Activated naive CD8-positive, alpha-beta T cell treated with anti-CD3 and anti-CD28 coated beads, Interleukin-2, amount 50 U/mL, for 24 hours (primary cell): ENCODE results near the gene CMTM4.
A peak's percentile ranks its signal among the peaks of the same experiment; 100 is the strongest.

Source experiments
- ATAC-seq: fragments of 150-1000 bp; cut with Tn5 transposase; one replicate; pipeline ENCODE4 v1.10.0; 2021
- DNase-seq: peaks from one replicate; pipeline ENCODE4 v3.0.0; 2021
- H3K27ac Mint-ChIP-seq: one replicate; pipeline ENCODE4 v1.8.0; 2021; ENCODE audit warnings: mild to moderate bottlenecking, mixed read lengths
- H3K27me3 Mint-ChIP-seq: one replicate; pipeline ENCODE4 v1.8.0; 2021; ENCODE audit warnings: mixed read lengths
- H3K36me3 Mint-ChIP-seq: one replicate; pipeline ENCODE4 v1.8.0; 2021; ENCODE audit warnings: low read depth, mixed read lengths
- H3K4me1 Mint-ChIP-seq: one replicate; pipeline ENCODE4 v1.8.0; 2021; ENCODE audit warnings: mixed read lengths
- H3K4me3 Mint-ChIP-seq: one replicate; pipeline ENCODE4 v1.8.0; 2021; ENCODE audit warnings: mild to moderate bottlenecking, moderate library complexity, mixed read lengths
- H3K9me3 Mint-ChIP-seq: one replicate; pipeline ENCODE4 v1.8.0; 2021; ENCODE audit warnings: mixed read lengths

Gene CMTM4

DNA sequence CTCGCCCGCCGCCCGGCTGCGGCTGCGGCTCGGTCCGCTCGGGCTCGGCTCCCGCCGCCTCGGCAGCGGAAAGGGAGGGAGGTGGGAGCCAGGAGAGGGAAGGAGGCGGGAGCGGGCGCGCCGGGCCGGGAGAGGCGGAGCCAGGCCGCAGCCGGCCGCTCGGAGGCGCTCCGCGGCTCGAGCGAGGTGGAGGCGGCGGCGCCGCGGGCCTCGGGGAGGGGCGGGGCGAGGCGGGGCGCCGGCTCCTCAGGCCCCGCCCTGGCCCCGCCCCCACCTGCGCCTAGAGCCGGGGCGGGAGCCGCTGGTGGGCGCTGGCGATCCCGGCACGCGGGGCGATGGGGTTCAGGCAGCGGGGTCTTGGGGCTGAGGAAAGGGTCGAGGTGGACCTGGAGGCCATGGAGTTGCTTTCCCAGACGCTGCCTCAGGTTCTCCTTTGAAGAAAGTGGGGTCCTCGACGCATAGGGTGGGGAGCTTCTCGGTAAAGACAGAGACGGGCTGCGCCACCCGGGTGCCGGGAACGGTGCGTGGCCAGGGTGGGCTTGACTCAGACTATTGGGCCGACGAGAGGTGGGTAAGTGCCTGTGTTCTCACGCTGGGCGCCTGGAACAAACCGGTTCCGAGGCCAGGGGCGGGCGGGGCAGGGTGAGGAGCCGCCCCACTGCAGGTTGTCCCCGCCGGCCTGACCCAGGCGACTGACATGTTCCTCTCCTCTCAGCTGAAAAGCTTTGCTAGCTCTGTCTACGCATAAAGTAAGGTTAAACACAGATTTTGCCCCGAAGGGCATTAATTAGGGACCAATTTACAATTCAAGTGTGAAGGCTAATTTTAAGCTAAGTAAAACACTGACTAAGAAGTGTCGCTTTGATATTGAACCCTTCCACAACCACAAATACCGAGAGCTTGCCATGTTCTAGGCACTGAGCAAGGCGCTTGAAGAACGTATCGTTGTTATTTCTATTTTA lies at the start of gene CMTM4:
CMTM4 (minus strand) TSS at position 75 of the 962 bp plus-strand sequence. CDS start 218 bp downstream, outside the sequence.
- DNase-seq: peak; percentile 78
- Mint-ChIP-seq H3K27me3 (peaks cover 27% of the 10 kb centered on the region), H3K36me3 (no peaks in the 10 kb centered on the region), H3K4me1 (peaks cover 14% of the 10 kb centered on the region), H3K27ac (peak within 1 kb of the TSS; percentile 52), H3K9me3 (no peaks in the 10 kb centered on the region), H3K4me3 (peak within 1 kb of the TSS; percentile 75)
- peak; percentile 91 for ATAC-seq

- no peak for DNase-seq
- Mint-ChIP-seq H3K4me1 (peaks cover 37% of the 10 kb centered on the region), H3K27ac (peak overlapping the region; percentile 31), H3K27me3 (no peaks in the 10 kb centered on the region), H3K36me3 (peaks cover 38% of the 10 kb centered on the region), H3K9me3 (no peaks in the 10 kb centered on the region), H3K4me3 (no peak overlapping the region)
- no peak for ATAC-seq
Observed at GRCh38 chr16:66746048-66746447, 49.5 kb upstream of the CMTM4 start.

- peaks cover 40% of the 10 kb centered on the region for H3K36me3 Mint-ChIP-seq
- no peak for DNase-seq
- H3K27ac Mint-ChIP-seq: no peak overlapping the region
- no peak for ATAC-seq
- no peaks in the 10 kb centered on the region for H3K27me3 Mint-ChIP-seq
- no peak overlapping the region for H3K4me3 Mint-ChIP-seq
- peaks cover 19% of the 10 kb centered on the region for H3K4me1 Mint-ChIP-seq
- H3K9me3 Mint-ChIP-seq: no peaks in the 10 kb centered on the region
Observed at GRCh38 chr16:66741950-66742808, 45.6 kb upstream of the CMTM4 start.

GRCh38 chr16:66741169-66741900 lies 44.8 kb upstream of the CMTM4 start:
- Mint-ChIP-seq H3K27me3 (no peaks in the 10 kb centered on the region), H3K36me3 (peaks cover 36% of the 10 kb centered on the region), H3K4me1 (peaks cover 11% of the 10 kb centered on the region), H3K9me3 (no peaks in the 10 kb centered on the region), H3K27ac (no peak overlapping the region), H3K4me3 (no peak overlapping the region)
- DNase-seq: no peak
- no peak for ATAC-seq

GRCh38 chr16:66740533-66740932 lies 44.0 kb upstream of the CMTM4 start:
- H3K27ac Mint-ChIP-seq: no peak overlapping the region

DNA sequence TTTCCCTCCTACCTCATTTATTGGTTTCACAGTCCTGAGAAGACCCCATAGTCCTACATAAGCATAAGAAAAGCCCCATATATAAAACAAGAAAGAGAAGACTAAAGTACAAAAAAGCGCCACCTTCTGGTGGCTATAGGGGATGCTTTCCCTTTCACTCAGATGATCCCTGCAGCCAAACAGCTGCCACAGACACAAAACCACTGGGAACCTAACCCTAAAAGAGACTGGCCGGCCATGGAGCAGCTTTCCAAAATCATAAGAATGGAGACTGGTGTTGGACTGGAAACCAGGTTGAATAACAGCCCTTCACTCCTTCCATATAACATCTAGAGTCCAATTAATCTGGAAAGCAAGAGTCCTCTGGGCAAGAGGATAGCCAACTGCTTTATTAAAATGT lies 43.5 kb upstream of the CMTM4 start:
- DNase-seq: peak; percentile 35
- peaks cover 11% of the 10 kb centered on the region for H3K4me1 Mint-ChIP-seq
- H3K27ac Mint-ChIP-seq: no peak overlapping the region
- peaks cover 41% of the 10 kb centered on the region for H3K36me3 Mint-ChIP-seq
- no peak overlapping the region for H3K4me3 Mint-ChIP-seq
- H3K27me3 Mint-ChIP-seq: no peaks in the 10 kb centered on the region
- no peak for ATAC-seq
- H3K9me3 Mint-ChIP-seq: no peaks in the 10 kb centered on the region

More at GRCh38 chr16:66740533-66740932, 44.0 kb upstream of the CMTM4 start:
- Mint-ChIP-seq H3K27me3 (no peaks in the 10 kb centered on the region), H3K36me3 (peaks cover 38% of the 10 kb centered on the region), H3K4me1 (peaks cover 11% of the 10 kb centered on the region), H3K4me3 (no peak overlapping the region), H3K9me3 (no peaks in the 10 kb centered on the region)
- ATAC-seq (no peak), DNase-seq (no peak)

DNA sequence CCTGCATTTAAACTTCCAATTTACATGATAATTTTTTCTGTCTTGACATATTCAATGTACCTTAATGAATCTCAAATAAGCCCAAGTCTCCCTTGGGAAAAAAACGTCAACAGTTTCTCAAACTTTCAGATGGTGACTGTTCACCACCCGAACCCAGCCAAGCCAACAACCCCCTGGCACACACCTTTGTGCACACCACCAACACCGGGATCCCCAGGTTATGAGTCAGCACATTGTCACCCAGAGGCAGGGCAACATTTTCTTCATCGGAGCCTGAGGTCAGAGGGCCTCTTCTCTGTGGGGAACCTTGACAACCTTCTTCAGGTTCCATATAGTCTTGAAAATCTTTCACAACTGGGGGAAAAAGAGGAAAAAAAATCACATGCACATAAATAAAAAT lies 39.3 kb upstream of the CMTM4 start:
- Mint-ChIP-seq H3K36me3 (peaks cover 51% of the 10 kb centered on the region), H3K27me3 (no peaks in the 10 kb centered on the region), H3K27ac (no peak overlapping the region), H3K4me1 (peaks cover 11% of the 10 kb centered on the region), H3K9me3 (no peaks in the 10 kb centered on the region), H3K4me3 (no peak overlapping the region)
- ATAC-seq (no peak), DNase-seq (no peak)

DNA sequence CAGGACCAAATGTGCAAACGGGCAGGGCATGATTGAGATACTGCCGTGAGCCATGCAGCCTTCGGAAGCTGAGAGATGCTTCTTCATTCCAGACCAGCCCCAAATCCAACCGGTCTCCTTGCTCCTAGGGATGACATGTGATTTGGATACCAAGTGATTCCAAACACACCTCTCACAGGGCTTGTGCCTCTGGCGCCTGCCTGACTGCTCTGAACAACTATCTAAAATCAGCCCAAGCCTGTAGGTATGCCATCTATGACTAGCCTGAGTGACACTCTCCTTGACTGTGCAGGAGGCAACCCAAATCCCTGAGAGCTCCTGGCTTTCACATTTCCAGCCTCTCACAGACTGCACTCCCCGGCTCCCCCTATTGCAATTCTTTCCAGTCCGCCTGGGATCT lies 34.6 kb upstream of the CMTM4 start:
- Mint-ChIP-seq H3K27me3 (no peaks in the 10 kb centered on the region), H3K36me3 (peaks cover 45% of the 10 kb centered on the region), H3K27ac (no peak overlapping the region), H3K4me1 (peaks cover 4% of the 10 kb centered on the region), H3K9me3 (no peaks in the 10 kb centered on the region), H3K4me3 (no peak overlapping the region)
- ATAC-seq (no peak), DNase-seq (no peak)

DNA sequence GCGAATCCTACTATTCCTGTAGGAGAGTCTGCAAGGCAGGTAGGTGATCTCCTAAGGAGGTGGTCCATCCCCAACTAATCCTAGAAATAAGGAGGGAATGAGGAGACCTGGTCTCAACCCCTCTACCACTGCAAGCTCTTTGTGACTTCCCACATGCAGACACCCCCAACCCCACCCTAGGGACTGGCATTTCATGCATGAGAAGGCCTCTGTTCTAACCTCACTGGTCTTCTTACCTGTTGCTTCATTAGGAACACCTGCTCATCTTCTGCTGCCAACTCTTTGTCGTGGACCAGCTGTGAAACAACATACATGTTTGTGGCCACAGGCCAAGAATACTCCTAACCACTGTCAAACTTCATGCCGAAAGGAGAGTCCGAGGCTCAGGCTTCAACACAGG lies 32.3 kb upstream of the CMTM4 start:
- Mint-ChIP-seq H3K27me3 (no peaks in the 10 kb centered on the region), H3K4me1 (no peaks in the 10 kb centered on the region), H3K9me3 (no peaks in the 10 kb centered on the region), H3K4me3 (no peak overlapping the region), H3K27ac (no peak overlapping the region), H3K36me3 (peaks cover 44% of the 10 kb centered on the region)
- ATAC-seq (no peak), DNase-seq (no peak)

DNA sequence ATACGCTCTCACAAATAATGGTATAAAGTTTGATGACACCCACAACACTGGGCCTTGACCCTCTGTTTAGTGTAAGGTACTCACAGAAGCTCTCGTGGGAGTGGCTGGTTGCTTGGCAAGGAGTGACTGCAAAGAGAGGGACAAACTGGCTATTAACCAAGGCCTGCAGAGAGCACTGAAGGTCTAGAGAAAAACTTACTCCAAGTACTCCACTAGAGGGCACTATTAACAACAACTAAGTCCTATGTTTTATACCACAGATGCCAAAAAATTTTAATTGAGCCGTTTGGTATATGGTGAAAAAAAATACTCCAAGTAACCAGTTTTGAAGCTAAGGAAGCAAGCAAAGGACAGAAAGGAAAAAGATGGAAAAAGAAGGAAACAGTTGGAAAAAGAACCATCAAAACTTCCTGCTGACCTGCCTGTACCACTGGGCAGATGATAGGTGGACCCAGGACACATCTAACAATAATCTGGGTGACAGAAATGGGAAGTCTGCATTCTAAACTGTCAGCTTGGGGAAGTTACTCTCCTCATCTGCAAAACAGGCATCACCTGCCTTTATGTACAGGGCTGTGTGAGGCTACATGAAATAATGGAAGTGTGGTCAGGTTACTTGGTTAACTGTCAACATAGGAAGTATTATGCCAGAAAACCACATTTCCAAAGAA lies 31.7 kb upstream of the CMTM4 start:
- no peaks in the 10 kb centered on the region for H3K27me3 Mint-ChIP-seq
- peaks cover 46% of the 10 kb centered on the region for H3K36me3 Mint-ChIP-seq
- no peak overlapping the region for H3K4me3 Mint-ChIP-seq
- H3K27ac Mint-ChIP-seq: peak overlapping the region; percentile 23
- peak; percentile 76 for ATAC-seq
- no peaks in the 10 kb centered on the region for H3K9me3 Mint-ChIP-seq
- no peaks in the 10 kb centered on the region for H3K4me1 Mint-ChIP-seq
- no peak for DNase-seq

DNA sequence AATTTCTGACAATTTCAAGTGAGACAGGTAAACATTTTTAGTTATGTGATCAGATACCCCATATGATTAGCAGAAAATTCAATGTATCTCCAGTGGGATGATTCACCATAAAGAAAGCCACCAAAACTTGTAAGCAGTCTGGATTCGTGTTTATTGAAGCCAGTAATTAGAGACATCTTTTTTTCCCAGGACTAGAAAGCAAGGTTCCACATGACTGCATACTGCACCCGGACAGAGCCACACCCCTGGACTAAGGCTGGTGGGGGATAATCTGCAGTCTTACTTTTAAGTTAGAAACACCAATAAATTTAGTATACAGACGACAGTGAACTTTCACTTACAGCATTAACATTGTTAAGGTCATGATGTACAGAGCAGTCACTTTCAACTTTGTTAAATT lies 24.2 kb upstream of the CMTM4 start:
- H3K36me3 Mint-ChIP-seq: peaks cover 30% of the 10 kb centered on the region
- H3K27ac Mint-ChIP-seq: no peak overlapping the region
- H3K4me3 Mint-ChIP-seq: no peak overlapping the region
- no peaks in the 10 kb centered on the region for H3K27me3 Mint-ChIP-seq
- no peak for ATAC-seq
- DNase-seq: no peak
- H3K9me3 Mint-ChIP-seq: no peaks in the 10 kb centered on the region
- H3K4me1 Mint-ChIP-seq: no peaks in the 10 kb centered on the region

GRCh38 chr16:66719246-66719645 lies 22.7 kb upstream of the CMTM4 start:
- ATAC-seq (no peak), DNase-seq (no peak)
- no peaks in the 10 kb centered on the region for H3K9me3 Mint-ChIP-seq
- no peak overlapping the region for H3K27ac Mint-ChIP-seq
- H3K36me3 Mint-ChIP-seq: peaks cover 19% of the 10 kb centered on the region
- no peaks in the 10 kb centered on the region for H3K4me1 Mint-ChIP-seq
- H3K4me3 Mint-ChIP-seq: no peak overlapping the region
- no peaks in the 10 kb centered on the region for H3K27me3 Mint-ChIP-seq

DNA sequence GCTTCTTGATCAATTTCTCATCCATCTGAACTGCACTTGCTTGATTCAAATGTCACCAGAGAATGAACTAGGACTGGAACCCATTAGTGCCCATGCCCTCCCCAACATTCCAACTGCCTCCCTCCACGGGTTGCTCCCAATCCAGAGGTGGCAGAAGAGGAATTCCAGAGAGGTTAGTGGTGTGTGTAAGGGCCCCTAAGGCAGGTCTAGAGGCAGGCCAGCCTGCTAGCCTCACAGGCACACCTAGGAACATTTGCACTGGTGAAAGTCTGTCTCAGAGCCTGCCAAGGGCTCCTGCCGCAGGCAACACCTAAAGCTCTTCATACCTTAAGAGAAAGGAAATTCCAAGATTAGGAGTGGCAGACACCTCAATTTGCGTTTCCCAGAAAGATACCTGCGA lies 21.2 kb upstream of the CMTM4 start:
- Mint-ChIP-seq H3K4me3 (no peak overlapping the region), H3K9me3 (no peaks in the 10 kb centered on the region), H3K4me1 (no peaks in the 10 kb centered on the region), H3K27ac (no peak overlapping the region), H3K27me3 (no peaks in the 10 kb centered on the region), H3K36me3 (peaks cover 7% of the 10 kb centered on the region)
- DNase-seq (no peak), ATAC-seq (no peak)
